Fibroblast of skin of scalp (primary cell): Measurements from ENCODE around the gene DIAPH1.
A peak's percentile ranks its signal among the peaks of the same experiment; 100 is the strongest.
"Not testable (repeated sequence)": the region's sequence is repeated elsewhere in the genome, so short reads cannot be mapped to it uniquely, and the experiment has no call there.

ENCODE experiments used
- DNase-seq: peaks from one replicate; pipeline ENCODE4 v3.0.0-alpha.2; 2013

DIAPH1 gene

GRCh38 chr5:141609921-141610320 lies 8.9 kb downstream of the DIAPH1 start:
- not testable (repeated sequence) for DNase-seq

DNA sequence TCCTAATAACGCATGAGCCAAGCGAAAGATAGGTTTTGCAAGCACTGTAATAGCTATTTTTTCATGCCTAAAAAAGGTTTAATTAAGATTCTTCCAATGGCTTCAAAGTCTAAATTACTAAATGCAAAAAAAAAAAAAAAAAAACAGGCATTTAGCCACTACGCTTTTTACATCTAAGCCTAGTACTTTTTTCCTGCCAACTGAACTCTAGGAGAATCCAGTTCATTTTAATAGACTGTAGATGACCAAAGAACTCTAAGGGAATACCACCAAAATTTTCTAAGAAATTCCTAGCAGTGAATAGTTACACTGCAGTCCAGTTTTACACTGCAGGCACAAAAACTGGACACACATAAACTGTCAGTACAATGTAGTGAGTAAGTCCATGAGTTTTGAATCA lies 9.8 kb downstream of the DIAPH1 start:
- DNase-seq = no peak

DNA sequence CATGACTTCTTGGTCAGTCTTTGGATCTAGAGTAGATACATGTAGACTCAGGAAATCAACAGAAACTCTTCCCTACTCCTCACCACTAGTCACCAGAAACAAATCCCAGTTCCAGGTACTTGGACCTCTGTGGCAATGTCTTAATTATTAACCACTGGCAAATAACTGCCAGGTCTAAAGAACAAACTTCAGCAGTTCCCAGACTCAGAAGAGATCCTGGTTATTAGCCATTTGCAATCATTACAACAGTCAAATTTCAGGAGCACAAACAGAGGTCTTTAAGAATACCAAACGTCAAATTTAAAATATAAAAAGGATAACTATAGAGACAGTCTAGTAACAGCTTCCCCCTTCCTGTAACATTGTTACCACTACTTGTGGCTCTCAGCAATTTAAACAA lies 10.2 kb downstream of the DIAPH1 start:
- DNase-seq = no peak

- DNase-seq = no peak
Measured at GRCh38 chr5:141608046-141608445, 10.8 kb downstream of the DIAPH1 start.

DNA sequence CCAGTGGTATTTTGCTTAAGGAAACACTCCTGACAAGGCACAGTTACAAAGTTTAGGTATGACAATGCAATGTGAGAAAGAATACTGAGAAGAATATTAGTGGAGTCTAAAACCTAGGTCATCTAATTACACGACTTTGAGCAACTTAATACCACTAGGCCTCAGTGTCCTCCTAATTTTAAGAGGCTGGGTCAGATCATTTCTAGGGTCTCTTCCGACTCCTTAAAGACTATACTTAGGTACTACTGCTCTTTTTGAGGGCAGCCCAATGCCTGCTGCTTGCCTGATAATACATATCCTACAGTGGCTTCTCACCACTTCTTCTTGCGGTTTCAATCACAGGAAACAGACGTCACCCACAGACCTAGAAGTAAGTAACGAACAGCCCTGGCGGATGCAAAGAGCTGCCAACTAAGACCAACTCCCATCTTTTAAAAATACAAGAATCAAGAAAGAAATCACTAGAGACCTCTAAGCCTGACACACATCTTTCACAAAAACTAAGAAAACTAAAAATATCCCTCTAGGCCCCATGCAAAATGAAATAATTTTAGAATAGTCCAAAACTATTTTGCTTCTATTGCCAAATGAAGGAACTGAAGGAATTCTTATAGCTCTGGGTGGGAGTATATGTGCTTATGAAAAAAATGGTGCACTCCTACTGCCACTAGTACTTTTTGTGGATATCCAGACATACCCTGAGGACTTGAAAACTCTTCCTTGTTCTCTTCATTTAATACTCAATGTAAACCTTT lies 13.1 kb downstream of the DIAPH1 start:
- DNase-seq = peak; percentile 49

GRCh38 chr5:141603923-141604717 lies 14.7 kb downstream of the DIAPH1 start:
- peak; percentile 93 for DNase-seq

DNA sequence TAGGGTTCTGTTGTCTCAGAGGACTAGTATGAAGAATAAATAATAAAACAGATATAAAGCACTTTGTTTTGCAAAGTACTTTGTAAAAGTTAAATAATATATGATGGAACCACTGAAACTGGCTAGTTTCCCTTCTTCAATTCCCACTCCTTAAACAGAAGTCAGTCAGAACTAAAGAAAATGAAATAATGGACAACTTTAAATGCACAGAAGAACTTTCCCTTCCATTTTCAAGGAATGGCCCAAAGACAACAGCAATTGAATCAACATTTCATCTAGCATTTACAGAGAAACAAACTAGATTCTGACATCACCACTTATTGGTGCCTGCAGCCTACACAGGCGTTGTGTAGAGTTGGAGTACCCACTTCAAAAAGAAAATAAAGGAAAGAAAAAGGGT lies 16.2 kb downstream of the DIAPH1 start:
- no peak for DNase-seq

- no peak for DNase-seq
Measured at GRCh38 chr5:141598391-141599345, 20.1 kb downstream of the DIAPH1 start.

DNA sequence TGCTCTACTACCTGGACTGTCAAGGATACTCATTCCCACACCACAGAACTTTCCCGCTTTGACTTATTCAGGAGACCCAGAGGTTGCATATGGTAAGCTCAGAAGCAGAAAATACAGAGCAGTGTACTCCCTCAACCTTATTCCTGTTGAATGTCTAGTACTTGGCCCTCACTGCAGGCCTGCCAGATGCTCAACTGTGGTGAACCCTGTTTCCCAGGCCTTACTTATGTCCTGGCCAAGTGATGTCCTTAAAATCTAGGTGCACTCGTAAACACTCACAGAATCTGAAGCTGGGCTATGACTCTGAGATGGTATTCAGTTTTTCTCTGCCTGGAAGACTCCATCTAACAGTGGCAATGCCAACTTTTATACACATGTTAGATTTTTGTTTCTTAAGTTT lies 21.0 kb downstream of the DIAPH1 start:
- DNase-seq = no peak

- no peak for DNase-seq
Measured at GRCh38 chr5:141597394-141597793, 21.4 kb downstream of the DIAPH1 start.

- no peak for DNase-seq
Measured at GRCh38 chr5:141596867-141597266, 21.9 kb downstream of the DIAPH1 start.

DNA sequence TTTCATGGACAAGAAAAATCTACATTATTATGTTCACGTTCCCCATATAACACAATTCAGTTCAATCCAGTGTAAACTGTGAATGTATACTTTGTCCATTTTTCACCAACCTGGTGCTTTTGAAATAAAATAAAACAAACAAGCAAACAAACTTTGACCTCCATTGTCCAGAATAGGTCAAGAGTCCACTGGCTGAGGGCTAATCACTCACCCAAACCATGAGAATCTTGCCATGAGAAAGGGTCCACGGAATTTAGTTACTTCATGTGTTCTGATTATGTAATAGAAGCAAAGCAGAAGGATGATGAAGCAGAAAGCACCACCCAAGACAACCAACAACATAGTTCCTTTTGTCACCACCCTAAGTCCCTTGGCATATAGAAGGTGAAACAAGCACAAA lies 28.7 kb downstream of the DIAPH1 start:
- DNase-seq = no peak

DNA sequence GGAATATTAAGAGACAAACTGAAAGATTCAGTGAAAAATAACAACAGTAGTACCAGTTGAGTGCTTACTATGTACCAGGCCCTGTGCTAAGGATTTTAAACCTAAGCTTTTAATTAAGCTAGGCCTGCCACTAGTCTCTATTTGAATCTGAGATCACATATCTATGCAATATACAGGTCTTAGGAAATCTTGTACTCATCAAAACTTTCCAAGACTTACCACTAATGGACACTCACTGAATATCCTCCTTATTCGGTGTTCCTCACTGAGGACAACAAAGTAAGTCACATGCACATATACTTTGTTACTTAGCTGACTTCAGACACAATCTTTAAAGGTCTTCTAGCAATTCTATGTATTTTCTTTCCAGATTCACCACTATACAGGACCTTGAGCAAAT lies 32.6 kb downstream of the DIAPH1 start:
- DNase-seq = no peak

DNA sequence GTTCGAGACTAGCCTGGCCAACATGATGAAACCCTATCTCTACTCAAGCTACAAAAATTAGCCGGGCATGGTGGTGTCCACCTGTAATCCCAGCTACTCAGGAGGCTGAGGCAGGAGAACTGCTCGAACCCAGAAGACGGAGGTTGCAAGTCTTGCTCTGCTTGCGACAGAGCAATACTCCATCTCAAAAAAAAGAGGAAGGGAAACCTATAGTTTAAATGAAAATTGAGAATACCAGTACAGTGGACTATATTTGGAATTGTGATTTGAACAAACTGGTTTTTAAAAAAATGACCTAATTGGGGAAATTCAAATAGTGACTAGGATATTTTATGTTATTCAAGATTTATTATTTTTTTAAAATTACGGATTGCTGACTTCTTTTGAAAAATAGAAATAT lies 33.2 kb downstream of the DIAPH1 start:
- no peak for DNase-seq

- no peak for DNase-seq
Measured at GRCh38 chr5:141574122-141574510, 44.7 kb downstream of the DIAPH1 start.

- no peak for DNase-seq
Measured at GRCh38 chr5:141573489-141574121, 45.2 kb downstream of the DIAPH1 start.

GRCh38 chr5:141570655-141571054 lies 48.1 kb downstream of the DIAPH1 start:
- no peak for DNase-seq

GRCh38 chr5:141567513-141568117 lies 51.2 kb downstream of the DIAPH1 start:
- peak; percentile 15 for DNase-seq

DNA sequence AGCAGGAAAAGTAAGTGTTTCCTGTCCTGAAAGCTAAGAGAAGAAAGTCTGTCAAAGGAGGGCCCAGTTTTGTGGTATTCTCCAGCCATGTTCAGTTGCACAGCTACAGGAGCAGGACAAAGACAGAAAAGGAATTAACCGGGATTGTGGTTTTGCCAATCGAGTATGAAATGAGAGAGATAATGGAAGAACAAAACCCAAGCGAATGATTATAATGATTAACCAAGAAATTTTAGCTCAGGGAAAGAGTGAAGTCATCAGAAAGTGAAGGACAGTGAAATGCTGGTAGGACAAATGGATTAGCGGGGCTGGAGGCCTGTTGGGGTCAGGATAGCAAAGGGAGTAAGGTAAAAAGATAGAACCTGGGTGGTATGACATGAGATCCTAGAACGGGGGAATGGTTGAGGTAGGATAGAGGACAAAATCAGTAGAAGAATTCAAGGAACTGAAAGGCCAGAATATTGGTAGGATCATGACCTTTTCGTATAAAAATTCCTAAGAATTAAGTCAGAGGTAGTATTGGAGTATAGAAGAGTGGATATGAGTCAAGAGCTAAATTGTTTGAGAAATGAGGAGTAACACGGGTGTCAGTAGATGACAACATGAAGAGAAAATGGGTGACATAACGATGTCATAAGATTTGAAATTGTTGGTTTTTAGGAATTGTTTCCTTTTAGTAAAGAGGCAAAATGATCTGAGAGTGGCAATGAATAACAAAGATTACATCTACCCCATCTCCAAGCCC lies 52.8 kb downstream of the DIAPH1 start:
- no peak for DNase-seq

GRCh38 chr5:141564216-141564692 lies 54.5 kb downstream of the DIAPH1 start:
- DNase-seq = peak; percentile 97
